DMS 273 treated with DMSO at 0.1 percent for 48 hours (cell line): ENCODE measurements around the gene FHOD1.

Experiments used
- DNase-seq: peaks from one replicate; lab custom pipeline; 2025; lab: John Stamatoyannopoulos, UW

FHOD1 gene

DNA sequence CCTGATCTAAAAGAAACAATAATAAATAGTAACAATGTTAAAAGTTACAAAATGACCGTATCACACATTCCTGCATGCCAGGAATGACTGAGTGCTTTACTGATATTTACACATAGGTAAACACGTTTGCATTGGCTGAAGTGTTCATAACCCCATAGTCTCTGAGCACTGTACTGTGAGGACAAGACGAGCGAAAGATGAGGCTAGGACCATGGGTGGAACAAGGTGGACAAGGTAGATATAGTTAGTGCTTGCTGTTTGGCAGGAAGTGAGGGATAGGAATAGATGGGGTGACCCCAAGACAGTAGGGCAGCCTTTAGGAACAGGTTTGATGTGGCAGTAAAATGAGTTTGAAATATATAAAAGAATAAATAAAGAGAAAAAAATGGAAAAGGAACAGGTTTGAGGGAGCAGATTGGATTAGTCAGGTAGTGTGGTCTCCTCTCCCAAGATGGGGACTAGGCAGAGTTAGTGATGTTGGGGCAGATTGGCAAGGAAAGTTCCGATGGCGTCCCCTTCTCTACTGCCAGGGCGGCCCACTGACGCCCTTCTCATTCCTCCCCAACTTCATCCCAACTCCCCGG is 55.8 kb downstream of the FHOD1 start:
- no peak for DNase-seq

DNA sequence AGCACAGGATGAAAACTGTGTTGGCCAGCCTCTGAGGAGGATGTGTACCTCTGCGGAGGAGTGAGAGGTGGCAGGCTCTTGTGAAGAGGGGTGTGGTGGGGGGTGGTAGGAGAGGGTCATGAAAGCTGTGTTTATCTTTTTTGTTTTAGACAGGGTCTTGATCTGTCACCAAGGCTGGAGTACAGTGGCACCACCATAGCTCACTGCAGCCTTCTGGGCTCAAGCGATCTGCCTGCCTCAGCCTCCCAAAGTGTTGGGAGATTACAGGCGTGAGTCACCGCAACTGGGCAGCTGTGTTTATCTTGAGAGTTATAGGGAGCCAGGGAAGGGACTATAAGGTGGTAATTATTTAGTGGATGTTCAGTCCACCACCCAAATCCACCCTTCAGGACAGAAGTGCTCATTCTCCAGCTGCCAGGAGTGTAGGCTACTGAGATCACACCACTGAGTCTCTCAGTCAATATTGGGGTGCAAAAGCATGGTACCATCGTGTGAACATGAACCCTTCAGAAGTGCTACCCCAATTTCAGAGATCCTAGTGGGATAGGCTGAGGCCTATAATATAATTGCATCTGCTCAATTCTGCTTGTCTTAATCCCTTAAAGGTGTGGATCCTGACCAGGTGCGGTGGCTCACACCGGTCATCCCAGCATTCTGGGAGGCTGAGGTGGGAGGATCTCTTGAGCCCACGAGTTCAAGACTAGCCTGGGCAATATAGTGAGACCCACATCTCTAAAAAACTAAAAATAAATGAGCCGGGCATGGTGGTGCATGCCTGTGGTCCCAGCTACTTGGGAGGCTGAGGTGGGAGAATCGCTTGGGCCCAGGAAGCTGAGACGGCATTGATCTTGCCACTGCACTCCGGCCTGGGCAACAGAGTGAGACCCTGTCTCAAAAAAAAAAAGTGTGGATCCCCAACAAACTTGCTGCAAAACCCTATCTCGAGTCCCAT is 56.6 kb downstream of the FHOD1 start:
- DNase-seq = no peak

DNA sequence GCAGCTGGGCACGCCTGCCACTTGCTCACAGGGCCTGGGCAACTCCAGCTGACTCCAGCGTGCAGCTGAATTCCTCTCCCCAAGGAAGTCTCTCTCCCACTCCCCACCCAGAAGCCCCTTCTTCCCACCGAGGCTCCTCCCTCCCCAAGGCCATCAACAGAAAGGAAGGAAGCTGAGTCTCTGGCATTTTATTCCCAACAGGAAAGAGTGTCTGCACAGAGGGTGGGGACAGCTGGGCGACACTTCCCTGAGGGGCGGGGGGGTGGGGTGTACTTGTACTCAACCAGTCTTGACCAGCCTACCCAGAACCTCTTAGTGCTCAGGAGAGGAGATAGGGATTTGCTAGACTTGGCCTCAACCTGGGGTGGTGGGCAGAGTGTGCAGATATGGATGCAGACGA is 57.2 kb downstream of the FHOD1 start, which contains the start of gene EXOC3L1:
Gene EXOC3L1, minus strand, starts transcription at position 96 of the 400 bp plus-strand sequence. CDS start 460 bp downstream, outside the sequence.
- DNase-seq = no peak

DNA sequence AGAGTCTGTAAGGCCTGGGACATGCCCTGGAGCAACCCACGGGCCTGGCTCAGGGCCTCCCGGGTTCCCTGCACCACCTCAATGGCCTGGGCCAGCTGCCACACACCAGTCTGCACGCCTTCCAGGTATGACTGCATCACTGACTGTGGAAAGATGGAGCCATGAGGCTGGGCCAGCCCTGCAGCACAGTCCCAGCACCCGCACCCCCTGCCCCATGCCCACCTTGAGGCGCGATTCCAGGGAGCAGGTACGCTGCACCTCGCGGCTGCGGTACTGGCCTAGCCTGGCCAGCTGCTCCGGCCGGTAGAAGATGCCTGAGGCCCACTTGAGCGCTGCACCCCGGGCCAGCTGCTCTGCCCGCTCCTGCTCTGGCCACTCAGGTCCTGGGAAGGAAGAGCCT is 58.5 kb downstream of the FHOD1 start:
- no peak for DNase-seq

DNA sequence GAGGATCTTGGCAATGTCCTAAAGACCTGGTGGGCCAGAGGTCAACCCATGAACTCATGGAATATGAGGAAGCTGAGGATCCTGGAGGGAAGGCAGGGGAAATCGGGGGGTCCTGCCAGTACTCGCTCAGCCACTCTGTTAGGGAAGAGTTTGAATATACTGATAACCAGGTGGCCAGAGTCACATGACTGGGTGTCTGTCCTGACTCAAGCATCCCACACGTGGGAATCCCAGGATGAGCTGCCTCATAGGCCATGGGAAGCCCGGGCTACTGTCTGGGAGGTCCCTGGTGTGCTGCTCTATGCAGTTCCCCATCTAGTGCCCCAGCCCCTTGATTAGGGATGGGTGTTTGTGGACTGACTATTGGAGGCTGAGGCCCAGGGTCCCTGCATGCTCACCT is 59.0 kb downstream of the FHOD1 start:
- DNase-seq = no peak

DNA sequence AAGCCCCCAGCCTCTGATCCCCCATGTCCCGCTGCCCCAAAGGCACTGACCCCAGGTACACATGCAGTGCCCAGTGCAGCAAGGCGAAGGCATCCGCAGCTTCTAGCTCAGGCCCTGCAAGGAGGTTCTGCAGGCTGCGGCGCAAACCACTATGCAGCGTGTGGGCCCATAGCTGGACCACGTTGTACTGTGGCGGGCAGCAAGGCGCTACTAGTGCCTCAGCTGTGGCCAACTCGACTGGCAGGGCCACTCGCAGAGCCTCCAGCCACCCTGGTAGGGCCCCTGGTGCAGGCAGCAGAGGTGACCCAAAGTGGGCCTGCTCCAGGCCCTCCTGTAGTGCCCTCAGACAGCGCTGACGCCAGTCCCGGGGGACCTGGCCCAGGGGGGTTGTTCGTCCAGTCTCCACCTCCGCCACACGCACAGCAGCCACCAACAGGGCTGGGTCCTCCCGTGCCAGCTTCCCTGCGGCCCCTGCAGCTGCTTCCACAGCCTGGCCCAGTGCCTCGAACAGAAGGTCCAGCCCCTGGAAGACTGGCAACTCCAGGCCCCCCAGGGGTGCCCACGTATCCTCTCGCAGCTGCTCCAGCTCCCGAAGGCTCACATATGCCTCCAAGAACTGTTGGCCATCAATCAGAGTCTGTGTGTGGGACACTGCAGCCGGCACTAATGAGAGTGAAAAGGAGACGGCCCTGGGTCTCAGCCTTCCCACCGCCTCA is 59.9 kb downstream of the FHOD1 start:
- peak; percentile 67 for DNase-seq

DNA sequence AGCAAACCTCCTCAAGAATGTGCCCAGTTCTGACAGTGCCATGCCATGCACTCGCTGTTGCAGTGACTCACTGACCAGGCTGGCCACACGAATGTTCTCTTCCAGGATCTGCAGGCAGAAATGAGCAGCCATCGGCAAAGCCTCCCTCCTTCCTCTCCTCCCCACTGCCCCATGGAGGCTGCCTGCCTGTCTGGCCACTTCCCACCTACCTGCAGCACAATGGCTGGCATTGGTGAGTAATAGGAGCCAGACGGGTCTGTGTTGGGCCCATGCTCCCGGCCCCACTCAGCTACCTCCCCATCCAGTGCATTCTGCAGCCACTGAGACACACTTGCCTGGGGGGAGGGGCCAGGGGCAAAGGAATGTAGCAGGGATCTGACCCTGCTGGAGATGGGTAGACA is 60.7 kb downstream of the FHOD1 start:
- no peak for DNase-seq

DNA sequence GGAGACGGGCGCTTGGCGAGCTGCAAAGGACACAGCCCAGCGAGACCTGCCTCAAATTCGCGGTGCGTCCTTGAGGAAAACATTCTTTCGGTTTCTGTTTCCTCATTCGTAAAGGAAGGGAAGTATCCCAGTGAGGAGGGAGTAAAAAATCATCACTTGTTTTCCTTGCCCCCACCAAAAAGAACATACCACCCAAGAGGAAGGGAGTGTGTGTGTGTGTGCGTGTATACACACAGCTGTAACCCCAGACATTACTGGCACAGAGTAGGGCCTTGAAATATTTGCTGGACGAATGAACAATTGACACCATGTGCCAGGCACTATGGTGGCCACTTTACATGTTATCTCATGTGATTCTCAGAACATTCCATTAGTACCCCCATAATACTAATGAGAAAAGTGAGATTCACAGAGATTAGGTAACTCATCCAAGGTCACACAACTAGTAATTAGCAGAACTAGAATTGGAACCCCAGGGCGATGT is 61.6 kb downstream of the FHOD1 start:
- DNase-seq = no peak

DNA sequence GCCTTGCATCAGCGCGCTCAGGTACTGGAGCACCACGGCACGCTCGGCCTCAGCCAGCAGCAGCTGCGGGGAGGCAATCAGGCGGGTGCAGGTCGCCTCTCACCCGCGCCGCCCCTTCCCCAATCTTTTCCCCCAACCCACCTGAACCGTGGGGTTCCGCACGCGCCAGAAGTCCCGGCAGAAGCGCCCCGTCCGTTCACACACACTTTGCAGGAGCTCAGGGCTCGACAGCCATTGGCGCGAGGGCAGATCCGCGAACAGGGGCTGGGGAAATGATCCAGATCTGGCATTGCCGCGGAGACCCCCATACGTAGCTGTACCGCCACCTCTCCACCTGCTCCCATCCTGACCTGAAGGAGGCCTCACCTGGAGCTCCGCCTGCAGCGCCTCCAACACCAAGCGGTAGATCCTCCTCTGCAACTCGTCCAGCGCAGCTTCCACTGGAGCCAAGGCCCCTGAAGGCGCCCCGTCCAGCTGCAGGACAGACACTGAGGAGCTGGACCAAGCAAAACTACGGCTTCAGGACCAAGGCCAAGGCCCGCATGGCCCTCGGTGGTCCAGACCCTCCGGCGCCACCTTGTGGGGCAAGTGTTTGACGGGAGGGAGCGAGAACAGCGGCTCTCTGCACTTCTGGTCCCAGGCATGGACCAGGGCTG is 62.2 kb downstream of the FHOD1 start:
- DNase-seq = no peak

DNA sequence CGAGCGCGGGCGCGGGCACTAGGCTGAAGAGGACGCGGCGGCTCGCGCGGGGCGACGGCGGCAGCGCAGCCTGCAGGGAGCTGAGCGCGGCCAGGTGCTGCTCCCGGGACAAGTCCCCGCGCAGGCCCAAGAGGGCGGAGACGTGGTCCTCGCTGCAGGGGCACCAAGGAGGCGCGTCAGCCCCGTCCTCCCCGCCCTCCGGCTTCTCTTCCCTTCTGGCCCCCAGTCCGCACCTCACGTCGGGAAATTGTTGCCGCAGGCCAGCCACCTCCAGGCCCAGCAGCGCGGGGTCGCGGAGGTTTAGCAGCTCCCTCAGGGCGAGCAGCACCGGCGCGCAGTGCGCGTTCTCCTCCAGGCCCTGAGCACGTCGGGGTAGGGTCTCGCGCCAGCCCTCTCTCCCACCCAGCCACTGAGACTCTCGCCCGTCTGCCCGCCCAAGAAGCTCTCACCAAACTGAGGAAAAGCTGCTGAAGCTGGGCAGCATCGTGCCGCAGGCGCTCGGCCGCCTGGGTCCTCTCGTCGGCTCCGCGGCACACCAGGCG is 62.8 kb downstream of the FHOD1 start:
- DNase-seq = no peak

DNA sequence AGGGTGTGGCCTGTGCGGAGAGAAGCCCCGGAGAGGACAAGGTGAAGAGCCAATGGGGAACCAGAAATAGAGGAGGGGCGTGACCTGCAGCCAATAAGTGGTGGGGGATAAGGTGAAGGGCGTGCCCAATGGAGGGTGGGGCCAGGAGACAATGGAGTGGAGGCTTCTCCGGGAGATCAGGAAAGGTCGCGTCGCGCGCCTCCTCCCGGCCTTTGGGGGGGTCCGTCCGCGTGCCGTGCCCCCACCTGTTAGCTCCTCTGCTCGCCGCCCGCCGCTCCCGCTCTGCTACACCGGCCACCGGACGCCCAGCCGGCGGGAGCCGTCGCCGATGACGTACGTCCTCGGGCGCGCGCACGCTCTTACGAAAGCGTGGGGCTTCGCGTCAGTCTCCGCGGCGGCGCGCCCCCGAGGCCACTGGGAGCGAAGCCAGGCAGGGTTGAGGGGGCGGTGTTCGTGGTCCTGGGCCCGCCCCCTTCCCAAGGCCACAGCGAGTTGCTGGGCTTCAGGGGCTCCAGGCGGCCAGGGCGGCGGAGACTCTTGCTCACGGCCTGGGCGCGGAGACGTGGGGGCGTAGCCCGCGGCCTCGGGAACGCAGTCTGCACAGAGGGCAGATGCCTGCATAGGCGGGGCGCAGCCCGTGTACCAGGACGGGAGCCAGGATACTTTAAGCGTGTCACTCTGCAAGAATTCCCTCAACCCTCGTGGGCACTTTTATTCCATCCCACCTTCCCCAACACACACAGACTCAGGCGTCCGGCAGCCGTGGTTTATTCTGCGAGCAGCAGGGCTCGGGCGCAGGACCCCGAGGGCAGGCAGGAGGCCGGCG is 63.4 kb downstream of the FHOD1 start, which contains the start of gene MATCAP1:
Gene MATCAP1, minus strand, starts transcription at position 337 of the 826 bp plus-strand sequence. CDS start 3,353 bp downstream, outside the sequence.
- DNase-seq = peak; percentile 97

DNA sequence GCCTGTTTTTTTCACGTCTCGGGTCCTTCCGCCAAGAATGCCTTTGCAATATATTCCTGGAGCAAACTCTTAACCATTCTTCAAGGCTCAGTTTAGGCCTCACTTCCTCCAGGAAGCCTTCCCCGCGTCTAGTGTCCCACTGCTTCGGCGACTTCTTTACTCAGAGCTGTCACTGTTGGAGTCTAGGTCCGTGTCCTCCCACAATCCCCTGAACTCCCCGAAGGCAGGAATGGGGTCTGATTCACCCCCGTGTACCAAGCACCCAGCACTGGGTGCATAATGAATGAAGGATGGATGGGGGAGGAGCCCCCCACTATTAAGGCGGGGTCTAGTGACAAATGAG is 64.0 kb downstream of the FHOD1 start:
- DNase-seq = no peak

DNA sequence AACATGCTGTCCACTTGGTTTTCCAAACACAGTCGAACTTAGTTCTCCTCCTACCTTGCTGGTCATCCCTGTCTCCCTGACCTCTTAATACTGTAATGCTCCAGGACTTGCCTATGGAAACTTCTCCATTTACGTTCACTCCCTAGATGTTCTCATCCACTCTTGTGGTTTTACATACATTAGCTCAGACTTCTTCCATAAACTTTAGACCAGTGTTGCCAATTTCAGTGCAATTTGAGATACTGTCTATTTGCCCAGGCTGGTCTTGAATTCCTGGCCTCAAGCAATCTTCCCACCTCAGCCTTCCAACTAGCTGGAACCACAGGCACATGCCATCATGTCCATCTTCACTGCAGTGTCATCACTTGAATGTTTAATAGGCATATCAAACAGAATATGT is 65.0 kb downstream of the FHOD1 start:
- DNase-seq = no peak

DNA sequence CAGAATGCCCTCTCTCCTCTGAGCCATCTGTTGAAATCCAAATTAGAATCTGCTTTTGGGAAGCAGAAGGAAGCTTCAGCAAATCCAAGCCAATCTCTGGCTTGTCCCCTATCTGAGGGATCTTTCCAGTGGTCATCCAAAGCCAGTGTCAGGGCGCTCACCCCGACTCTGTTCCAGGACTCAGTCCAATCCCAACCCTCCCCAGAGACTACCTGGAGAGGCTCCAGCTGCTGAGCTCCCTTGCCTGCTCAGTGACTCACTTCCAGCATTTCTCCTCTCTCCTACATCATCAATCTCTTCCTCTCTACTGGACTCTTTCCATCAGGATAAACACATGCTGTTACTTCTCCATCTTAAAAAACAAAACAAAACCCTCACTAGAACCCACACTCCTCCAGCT is 65.9 kb downstream of the FHOD1 start:
- peak; percentile 65 for DNase-seq

DNA sequence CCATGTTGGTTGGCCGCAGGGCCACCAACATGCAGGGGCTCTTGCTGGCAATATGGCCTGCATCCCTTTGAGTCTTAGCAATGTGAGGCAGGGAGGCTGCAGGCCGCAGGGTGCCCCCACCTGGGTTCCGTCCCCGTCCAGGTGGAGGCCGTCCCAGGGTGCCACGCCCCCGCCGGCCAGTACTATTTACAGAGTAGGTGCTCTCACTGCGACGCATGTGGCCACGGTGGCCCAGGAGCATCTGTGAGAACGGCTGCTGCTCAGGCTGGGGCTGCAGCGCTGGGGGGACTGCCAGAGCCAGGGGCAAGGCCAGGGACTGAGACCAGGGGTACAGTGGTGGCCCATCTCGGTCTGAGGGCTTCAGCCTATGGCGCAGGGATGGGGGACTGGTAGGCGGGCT is 67.1 kb downstream of the FHOD1 start:
- DNase-seq = no peak

DNA sequence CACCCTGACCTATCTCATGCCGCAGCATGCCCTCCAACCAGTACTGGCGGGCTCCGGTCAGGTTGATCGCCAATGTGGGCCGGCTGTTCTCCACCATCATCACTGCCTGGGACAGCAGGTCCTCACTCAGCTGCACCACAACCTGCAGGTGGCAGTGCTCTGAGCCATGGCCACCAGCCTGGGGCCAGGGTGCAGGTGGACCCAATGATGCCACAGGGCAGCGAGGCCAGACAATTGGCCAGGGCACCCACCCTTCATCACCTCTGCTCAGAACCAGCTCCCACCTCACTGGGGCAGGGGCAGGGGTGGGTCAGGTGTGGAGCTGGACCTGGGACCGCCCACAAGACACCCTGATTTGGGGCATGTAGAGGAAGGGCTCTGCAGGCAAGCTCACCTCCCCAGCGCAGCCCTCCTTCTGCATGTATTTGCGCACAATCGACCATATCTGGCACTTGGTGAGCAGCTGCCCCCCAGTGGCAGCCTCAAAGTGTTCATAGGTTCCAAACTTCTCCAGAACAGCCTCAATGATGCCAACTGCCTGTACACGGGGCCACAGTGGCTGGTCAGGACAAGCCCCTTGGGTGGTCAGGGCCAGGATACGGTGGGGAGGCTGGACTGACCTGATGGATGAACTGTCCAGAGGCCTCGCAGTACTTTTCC is 67.7 kb downstream of the FHOD1 start:
- DNase-seq = no peak
